Measurements from ENCODE around the gene CRMP1. TPM values are rescaled to one million over a fixed set of nuclear protein-coding genes. Genes with fewer than 3 reads are reported as not detected.
A peak's percentile ranks its signal among the peaks of the same experiment; 100 is the strongest.

The CRMP1 gene
- total and polyA plus RNA-seq, 9 of the 15 experiments (the other 6 are each of a cell fraction or from before 2014, with no cell fraction given), result 0.03 to 0.04 TPM; not detected in 7

DNA sequence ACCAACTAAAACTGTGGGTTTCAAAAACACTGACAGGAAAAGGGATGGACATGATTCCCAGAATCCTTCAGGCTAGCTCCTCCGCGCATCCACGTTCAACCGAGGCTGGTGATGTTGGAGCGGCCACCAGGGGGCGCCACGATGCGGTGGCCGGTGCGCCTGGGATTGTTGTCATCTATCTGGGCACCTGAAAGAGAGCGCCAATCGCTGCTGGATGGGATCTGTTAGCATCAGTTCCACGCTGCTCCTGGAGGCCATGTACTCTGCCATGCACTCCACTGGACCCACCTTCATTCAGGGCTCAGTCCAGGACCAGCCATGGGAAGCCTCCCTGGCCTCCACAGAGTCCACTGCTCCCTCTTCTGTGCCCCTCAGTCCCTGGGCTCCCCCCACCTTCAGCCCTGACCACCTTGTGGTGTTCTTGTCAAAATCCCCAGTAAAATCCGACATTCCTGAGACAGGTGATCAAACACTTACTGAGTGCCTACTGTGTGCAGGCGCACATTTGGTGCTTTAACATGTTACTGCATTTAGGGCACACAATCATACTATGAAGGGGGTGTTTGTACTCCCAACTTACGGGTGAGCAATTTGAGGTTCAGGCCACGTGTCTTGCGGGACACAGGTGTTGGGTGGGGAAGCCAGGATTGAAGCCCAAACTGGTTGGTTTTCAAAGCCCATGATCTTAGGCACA lies 71.1 kb downstream of the CRMP1 start:
- H3K4me2 ChIP-seq (ENCODE audit: insufficient read depth, low read length), result no peak overlapping the region
- H3K79me2 ChIP-seq (ENCODE audit: control insufficient read depth, insufficient read depth, low read length), result no peaks in the 10 kb centered on the region
- WGBS (ENCODE audit: insufficient coverage, low coverage, missing lambda C conversion rate), result 5% methylated on average over 17 of the region's 18 CpGs
- no peaks in the 10 kb centered on the region for H3K9me1 ChIP-seq (ENCODE audit: control insufficient read depth, insufficient read depth, low read length)
- CTCF ChIA-PET (ENCODE audit: low intra/inter-chr PET ratio), result no interaction called here
- no peak overlapping the region for H3K4me3 ChIP-seq
- in situ Hi-C loops (cut with MboI) (loop anchor here (25.0 kb wide), 1 partner anchor 1335 kb away; no protein-coding TSS in a partner anchor), intact Hi-C loops (cut with micrococcal nuclease) (loop anchor here (1.0 kb wide), 1 partner anchor 158 kb away; no protein-coding TSS in a partner anchor)
- no TSS peak for BruUV-seq (replicated peaks)
- H3K4me1 ChIP-seq (replicated peaks in 1 of 2; ENCODE audit: control insufficient read depth in 2 of 2, insufficient read depth in 2 of 2, low read length in 2 of 2), result no peaks in the 10 kb centered on the region
- no peaks in the 10 kb centered on the region for H4K20me1 ChIP-seq (replicated peaks; ENCODE audit: control insufficient read depth, insufficient read depth, low read length)
- ATAC-seq (peak; percentile 89), FAIRE-seq (peak; percentile 32), DNase-seq (ENCODE audit: extremely low read depth in 1 of 4, low spot score in 3 of 4) (peak; percentile 57 to 66 (median 62))
- no peaks in the 10 kb centered on the region for H3K9me3 ChIP-seq (replicated peaks; ENCODE audit: control insufficient read depth, insufficient read depth, low read depth, low read length)
- H3K27me3 ChIP-seq (ENCODE audit: control insufficient read depth in 2 of 2, insufficient read depth in 2 of 2, low read length in 2 of 2), result no peaks in the 10 kb centered on the region
- H2AFZ ChIP-seq (ENCODE audit: low read depth, low read length), result no peak overlapping the region
- POLR2A ChIA-PET, result interaction anchor here (0.5 kb wide), 1 partner anchor 17 kb away, joined by 3 read pairs; no protein-coding TSS in a partner anchor
- no peak overlapping the region for H3K27ac ChIP-seq (ENCODE audit: extremely low read depth, low read depth, low read length)
- H3K9ac ChIP-seq (ENCODE audit: insufficient read depth in 1 of 2, low read depth in 2 of 2, low read length in 2 of 2), result no peak overlapping the region
- no peaks in the 10 kb centered on the region for H3K36me3 ChIP-seq (ENCODE audit: control insufficient read depth, insufficient read depth, low read length)
- TF ChIP-seq NBN (IDR thresholded peaks at IDR 0.05; ENCODE audit: low read depth) (no peak), MAZ (CRISPR knock-in tag; conservative IDR thresholded peaks at IDR 0.05 in 1 of 2, IDR thresholded peaks at IDR 0.05 in 1 of 2) (no peak), SMC3 (conservative IDR thresholded peaks at IDR 0.05; ENCODE audit: insufficient read depth, low read depth, low read length) (peak; percentile 58), ZKSCAN1 (IDR thresholded peaks at IDR 0.05; ENCODE audit: low read depth, low read length) (peak; percentile 66; the same call in 1 of the 2 replicates), MECOM (CRISPR knock-in tag; IDR thresholded peaks at IDR 0.05) (no peak), ZNF780A (CRISPR knock-in tag; IDR thresholded peaks at IDR 0.05) (no peak), NFATC3 (IDR thresholded peaks at IDR 0.05) (no peak), MCM3 (IDR thresholded peaks at IDR 0.05) (no peak), MTA1 (IDR thresholded peaks at IDR 0.05; ENCODE audit: borderline replicate concordance) (no peak), ZNF583 (CRISPR knock-in tag; IDR thresholded peaks at IDR 0.05) (no peak), RAD21 (CRISPR knock-in tag; conservative IDR thresholded peaks at IDR 0.05 in 1 of 2, IDR thresholded peaks at IDR 0.05 in 1 of 2) (peak; percentile 11 to 53; a peak in 2 of 4 replicates), NFIC (IDR thresholded peaks at IDR 0.05) (no peak), TAF15 (IDR thresholded peaks at IDR 0.05; ENCODE audit: low read depth, low read length) (no peak), FOSL1 (tag; conservative IDR thresholded peaks at IDR 0.05) (no peak), FUS (optimal IDR thresholded peaks at IDR 0.05; ENCODE audit: low read depth, low read length) (no peak), PHF21A (IDR thresholded peaks at IDR 0.05; ENCODE audit: borderline replicate concordance, low read depth) (no peak)
- TF ChIP-seq, protein P1, sequence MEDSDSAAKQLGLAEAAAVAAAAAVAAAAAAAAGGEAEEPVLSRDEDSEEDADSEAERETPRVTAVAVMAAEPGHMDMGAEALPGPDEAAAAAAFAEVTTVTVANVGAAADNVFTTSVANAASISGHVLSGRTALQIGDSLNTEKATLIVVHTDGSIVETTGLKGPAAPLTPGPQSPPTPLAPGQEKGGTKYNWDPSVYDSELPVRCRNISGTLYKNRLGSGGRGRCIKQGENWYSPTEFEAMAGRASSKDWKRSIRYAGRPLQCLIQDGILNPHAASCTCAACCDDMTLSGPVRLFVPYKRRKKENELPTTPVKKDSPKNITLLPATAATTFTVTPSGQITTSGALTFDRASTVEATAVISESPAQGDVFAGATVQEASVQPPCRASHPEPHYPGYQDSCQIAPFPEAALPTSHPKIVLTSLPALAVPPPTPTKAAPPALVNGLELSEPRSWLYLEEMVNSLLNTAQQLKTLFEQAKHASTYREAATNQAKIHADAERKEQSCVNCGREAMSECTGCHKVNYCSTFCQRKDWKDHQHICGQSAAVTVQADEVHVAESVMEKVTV (CRISPR knock-in tag; IDR thresholded peaks at IDR 0.05), result no peak
- TF ChIP-seq, protein P2, sequence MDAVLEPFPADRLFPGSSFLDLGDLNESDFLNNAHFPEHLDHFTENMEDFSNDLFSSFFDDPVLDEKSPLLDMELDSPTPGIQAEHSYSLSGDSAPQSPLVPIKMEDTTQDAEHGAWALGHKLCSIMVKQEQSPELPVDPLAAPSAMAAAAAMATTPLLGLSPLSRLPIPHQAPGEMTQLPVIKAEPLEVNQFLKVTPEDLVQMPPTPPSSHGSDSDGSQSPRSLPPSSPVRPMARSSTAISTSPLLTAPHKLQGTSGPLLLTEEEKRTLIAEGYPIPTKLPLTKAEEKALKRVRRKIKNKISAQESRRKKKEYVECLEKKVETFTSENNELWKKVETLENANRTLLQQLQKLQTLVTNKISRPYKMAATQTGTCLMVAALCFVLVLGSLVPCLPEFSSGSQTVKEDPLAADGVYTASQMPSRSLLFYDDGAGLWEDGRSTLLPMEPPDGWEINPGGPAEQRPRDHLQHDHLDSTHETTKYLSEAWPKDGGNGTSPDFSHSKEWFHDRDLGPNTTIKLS (IDR thresholded peaks at IDR 0.05; ENCODE audit: borderline replicate concordance, low read depth), result no peak
- TF ChIP-seq, protein P3, sequence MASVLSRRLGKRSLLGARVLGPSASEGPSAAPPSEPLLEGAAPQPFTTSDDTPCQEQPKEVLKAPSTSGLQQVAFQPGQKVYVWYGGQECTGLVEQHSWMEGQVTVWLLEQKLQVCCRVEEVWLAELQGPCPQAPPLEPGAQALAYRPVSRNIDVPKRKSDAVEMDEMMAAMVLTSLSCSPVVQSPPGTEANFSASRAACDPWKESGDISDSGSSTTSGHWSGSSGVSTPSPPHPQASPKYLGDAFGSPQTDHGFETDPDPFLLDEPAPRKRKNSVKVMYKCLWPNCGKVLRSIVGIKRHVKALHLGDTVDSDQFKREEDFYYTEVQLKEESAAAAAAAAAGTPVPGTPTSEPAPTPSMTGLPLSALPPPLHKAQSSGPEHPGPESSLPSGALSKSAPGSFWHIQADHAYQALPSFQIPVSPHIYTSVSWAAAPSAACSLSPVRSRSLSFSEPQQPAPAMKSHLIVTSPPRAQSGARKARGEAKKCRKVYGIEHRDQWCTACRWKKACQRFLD (CRISPR knock-in tag; IDR thresholded peaks at IDR 0.05), result 0 out of 2 replicates have a peak, but pooled peaks have one; percentile 37
